Measurements from ENCODE around the gene ATF6. TPM values are rescaled to one million over a fixed set of nuclear protein-coding genes. Genes with fewer than 3 reads are reported as not detected.
A peak's percentile ranks its signal among the peaks of the same experiment; 100 is the strongest.

ATF6 gene
- total and polyA plus RNA-seq, 8 donors = 2.2 to 29.5 (median 16.9) TPM

- Histone ChIP-seq H3K9me3 (no peaks in the 10 kb centered on the region), H3K27ac (no peak overlapping the region), H3K27me3 (no peaks in the 10 kb centered on the region), H3K36me3 (no peaks in the 10 kb centered on the region), H3K4me1 (no peaks in the 10 kb centered on the region), H3K4me3 (no peak overlapping the region)
- TF ChIP-seq CTCF (IDR thresholded peaks at IDR 0.05) = no peak
- DNase-seq (no peak), ATAC-seq (no peak), FAIRE-seq (no peak)
- WGBS, 2 donors = 96 to 98% methylated on average over 1 of the region's 1 CpG
- intact Hi-C loops (cut with DNase I) = no loop called here
These were observed 163.0 kb downstream of the ATF6 start for GRCh38 chr1:161929137-161929536.

GRCh38 chr1:161930064-161930463 lies 163.9 kb downstream of the ATF6 start:
- Histone ChIP-seq H3K36me3 (no peaks in the 10 kb centered on the region), H3K27me3 (no peaks in the 10 kb centered on the region), H3K4me1 (no peaks in the 10 kb centered on the region), H3K9me3 (no peaks in the 10 kb centered on the region), H3K27ac (no peak overlapping the region), H3K4me3 (no peak overlapping the region)
- intact Hi-C loops (cut with DNase I) = no loop called here
- no peak for DNase-seq
- peak; percentile 65 for FAIRE-seq
- ATAC-seq = no peak
- 70 to 80% methylated on average over 1 of the region's 1 CpG for WGBS, 2 donors
- TF ChIP-seq CTCF (IDR thresholded peaks at IDR 0.05) = no peak

DNA sequence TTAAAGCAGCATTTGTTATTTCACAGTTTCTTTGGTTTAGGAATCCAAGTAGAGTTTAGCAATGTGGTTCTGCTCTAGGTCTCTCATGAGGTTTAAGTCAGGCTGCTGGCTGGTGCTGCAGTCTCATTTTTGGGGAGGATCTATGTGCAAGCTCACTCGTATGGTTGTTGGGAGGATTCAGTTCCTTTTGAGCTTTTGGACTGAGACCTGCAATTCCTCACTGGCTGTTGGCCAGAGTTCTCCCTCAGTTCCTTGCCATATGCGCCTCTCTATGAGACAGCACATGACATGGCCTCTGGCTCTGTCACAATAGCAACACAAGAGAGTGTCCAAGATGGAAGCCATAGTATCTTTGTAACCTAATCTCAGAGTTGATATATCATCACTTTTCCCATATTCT lies 166.5 kb downstream of the ATF6 start:
- Histone ChIP-seq H3K27ac (no peak overlapping the region), H3K27me3 (no peaks in the 10 kb centered on the region), H3K4me1 (no peaks in the 10 kb centered on the region), H3K36me3 (peaks cover 0 to 7% (median 0%) of the 10 kb centered on the region in 3 donors), H3K9me3 (no peaks in the 10 kb centered on the region), H3K4me3 (no peak overlapping the region)
- DNase-seq (no peak), FAIRE-seq (no peak), ATAC-seq (peak in 2 of 4 donors; percentile 13 to 34)
- intact Hi-C loops (cut with DNase I) = no loop called here
- TF ChIP-seq CTCF (IDR thresholded peaks at IDR 0.05) = no peak
- WGBS, 2 donors = 82 to 95% methylated on average over 2 of the region's 2 CpGs

GRCh38 chr1:161933592-161934588 lies 167.8 kb downstream of the ATF6 start:
- no peaks in the 10 kb centered on the region for H3K27me3 ChIP-seq
- FAIRE-seq = no peak
- DNase-seq = no peak
- TF ChIP-seq CTCF (IDR thresholded peaks at IDR 0.05) = no peak
- intact Hi-C loops (cut with DNase I) = no loop called here
- no peak overlapping the region for H3K4me3 ChIP-seq
- H3K9me3 ChIP-seq = no peaks in the 10 kb centered on the region
- WGBS, 2 donors = 79 to 82% methylated on average over 6 of the region's 6 CpGs
- ATAC-seq = peak in 1 of 4 donors; percentile 47
- H3K27ac ChIP-seq = no peak overlapping the region
- H3K36me3 ChIP-seq = peaks cover 0 to 7% (median 0%) of the 10 kb centered on the region in 3 donors
- H3K4me1 ChIP-seq = no peaks in the 10 kb centered on the region

- Histone ChIP-seq H3K36me3 (peaks cover 0 to 7% (median 0%) of the 10 kb centered on the region in 3 donors), H3K4me1 (no peaks in the 10 kb centered on the region), H3K9me3 (no peaks in the 10 kb centered on the region), H3K4me3 (no peak overlapping the region), H3K27me3 (no peaks in the 10 kb centered on the region), H3K27ac (no peak overlapping the region)
- intact Hi-C loops (cut with DNase I) = loop anchor here in 1 of 3 donors (5.0 kb wide), 1 partner anchor 52 kb away; no protein-coding TSS in a partner anchor
- no peak for DNase-seq
- ATAC-seq = no peak
- no peak for TF ChIP-seq CTCF (IDR thresholded peaks at IDR 0.05)
- 100% methylated on average over 1 of the region's 1 CpG for WGBS, 2 donors
- FAIRE-seq = no peak
These were observed 169.1 kb downstream of the ATF6 start for GRCh38 chr1:161935264-161935663.
